GM19023 (cell line): ENCODE data around the gene STK32C.

Experiments used
- ATAC-seq: cut with Tn5 transposase; IDR thresholded peaks from one replicate; pipeline ENCODE4 v1.9.1; 2021; ENCODE audit warnings: mild to moderate bottlenecking, moderate library complexity; ENCODE audit not compliant: unreplicated experiment

The STK32C gene

DNA sequence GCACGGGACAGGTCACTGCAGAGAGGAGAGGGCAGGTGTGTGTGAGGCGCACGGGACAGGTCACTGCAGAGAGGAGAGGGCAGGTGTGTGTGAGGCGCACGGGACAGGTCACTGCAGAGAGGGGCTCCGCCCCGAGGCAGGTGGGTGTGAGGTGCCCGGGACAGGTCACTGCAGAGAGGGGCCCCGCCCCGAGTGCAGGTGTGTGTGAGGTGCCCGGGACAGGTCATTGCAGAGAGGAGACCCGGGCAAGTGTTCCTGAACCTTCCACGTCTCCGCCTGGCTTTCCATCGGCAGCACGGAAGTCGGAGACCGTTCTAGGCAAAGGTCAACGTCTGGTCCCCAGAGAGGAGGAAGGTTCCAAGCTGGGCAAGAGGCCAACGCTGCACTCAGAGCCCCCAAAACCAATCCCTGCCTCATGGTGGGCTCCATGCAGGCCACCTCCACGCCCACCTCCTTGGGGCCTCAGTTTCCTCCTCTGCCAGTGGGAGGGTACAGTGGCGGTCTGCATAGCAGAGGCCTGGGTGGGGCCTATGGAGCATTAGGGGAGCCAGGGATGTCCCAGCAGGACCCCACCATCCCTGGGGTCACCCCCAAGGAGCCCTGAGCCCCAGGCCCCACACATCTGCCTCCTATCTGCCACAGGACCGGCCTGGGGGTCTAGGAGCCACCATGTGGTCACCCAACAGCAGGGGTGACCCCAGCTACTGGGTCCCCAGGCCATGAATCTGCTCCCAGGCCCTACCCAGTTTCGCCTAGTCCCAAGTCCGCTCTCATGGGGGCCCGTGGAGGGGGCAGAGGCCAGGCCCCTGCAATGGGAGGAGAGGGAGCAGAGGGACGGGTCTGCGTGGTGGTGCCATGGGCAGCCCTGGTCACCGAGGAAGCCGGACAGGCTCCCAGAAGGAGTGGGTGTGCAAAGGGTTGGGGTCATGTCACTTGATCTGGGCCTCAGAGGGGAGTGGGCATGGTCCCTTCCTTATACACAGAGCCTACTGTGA lies 57.0 kb downstream of the STK32C start:
- no peak for ATAC-seq

GRCh38 chr10:132249824-132250375 lies 57.9 kb downstream of the STK32C start:
- no peak for ATAC-seq

GRCh38 chr10:132249226-132249724 lies 58.5 kb downstream of the STK32C start:
- no peak for ATAC-seq

DNA sequence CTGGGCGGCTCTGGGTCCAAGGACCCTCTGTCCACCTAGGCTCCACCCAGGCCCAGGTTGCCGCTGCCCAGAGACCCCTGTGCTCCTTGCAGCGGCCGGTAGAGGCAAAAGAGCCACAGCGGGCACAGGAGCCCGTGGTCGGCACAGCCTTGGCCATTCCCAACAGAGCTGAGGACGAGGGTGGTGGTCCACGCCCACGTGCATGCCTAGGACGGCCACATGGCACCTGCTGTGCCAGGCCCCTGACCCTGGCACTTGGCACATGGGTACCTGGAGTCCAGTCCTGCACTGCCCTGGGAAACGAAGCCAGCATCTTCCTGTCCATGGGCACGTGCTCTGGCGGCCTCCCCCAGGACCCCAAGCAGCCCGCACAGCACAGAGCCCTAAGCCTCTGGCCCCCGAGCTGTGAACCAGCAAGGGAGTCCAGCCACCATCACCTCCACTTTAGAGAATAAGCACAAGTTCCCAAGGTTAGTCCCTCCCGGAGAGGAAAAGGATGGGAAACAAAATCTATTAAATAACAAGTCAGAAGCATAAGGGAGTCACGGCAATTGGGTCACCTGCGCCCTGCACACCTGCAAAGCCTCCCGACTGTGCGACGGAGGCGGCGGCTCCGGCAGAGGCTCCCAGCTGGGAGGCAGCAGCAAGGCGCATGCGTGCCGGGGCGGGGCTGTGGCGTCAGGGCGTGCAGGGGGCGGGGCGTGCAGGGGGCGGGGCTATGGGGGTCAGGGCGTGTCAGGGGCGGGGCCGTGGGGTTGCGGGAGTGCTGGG lies 59.1 kb downstream of the STK32C start:
- ATAC-seq: no peak

DNA sequence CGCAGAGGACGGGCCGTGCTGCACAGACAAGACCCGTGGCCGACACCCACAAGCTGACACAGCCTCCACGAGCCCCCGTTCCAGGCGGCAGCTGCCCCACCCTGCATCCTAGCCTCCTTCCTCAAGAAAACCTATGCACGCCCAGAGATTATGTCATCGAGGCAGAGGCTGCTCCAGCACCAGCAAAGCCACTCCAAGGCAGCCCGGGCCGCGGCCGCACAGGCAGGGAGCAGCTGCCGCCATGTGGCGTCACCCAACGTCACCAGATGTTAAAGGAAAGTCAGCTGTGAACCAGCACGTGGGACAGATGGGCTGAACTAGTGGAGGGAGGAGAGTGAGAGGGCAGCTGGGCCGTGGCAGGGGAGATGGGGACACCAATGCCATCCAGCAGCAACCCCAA lies 59.8 kb downstream of the STK32C start:
- no peak for ATAC-seq

GRCh38 chr10:132246296-132246695 lies 61.5 kb downstream of the STK32C start:
- no peak for ATAC-seq

GRCh38 chr10:132245056-132245455 lies 62.7 kb downstream of the STK32C start:
- no peak for ATAC-seq

DNA sequence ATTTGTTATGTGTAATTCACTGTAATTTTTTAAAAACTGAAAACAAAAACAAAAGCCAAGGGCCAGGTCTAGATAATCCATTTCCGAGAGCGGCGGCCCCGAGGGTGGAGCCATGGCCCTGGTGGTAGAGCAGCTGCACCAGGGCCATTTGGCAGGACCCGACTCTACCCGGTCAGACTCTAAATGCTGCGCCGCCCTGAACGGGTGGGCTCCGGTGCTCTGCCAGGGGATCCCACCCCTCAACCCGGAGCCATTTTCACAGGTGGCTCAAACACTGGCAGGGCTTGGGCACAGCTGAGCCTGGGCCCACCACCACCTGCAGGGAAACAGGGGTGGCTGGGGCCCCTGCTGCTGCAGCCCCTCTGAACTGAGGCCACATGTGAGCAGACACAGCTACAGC lies 64.1 kb downstream of the STK32C start:
- ATAC-seq: no peak

DNA sequence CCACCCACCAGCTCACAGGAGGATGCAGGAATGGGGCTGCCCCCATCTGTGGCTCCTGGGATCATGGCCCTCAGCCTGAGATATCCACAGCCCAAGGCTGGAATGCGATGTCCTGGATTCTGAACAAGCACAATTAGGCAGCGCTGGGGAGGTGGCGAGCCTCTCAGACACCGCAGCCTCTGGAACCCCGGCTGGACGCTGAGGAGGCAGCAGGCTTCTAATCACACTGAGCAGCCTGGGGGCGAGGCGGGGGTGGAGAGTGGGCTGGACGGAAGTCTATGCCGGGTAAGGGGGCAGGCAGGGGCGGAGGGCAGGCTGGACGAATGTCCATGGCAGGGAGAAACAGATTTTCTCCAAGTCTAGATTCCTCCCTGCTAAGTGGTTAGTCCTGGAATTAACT lies 64.6 kb downstream of the STK32C start:
- ATAC-seq: no peak

DNA sequence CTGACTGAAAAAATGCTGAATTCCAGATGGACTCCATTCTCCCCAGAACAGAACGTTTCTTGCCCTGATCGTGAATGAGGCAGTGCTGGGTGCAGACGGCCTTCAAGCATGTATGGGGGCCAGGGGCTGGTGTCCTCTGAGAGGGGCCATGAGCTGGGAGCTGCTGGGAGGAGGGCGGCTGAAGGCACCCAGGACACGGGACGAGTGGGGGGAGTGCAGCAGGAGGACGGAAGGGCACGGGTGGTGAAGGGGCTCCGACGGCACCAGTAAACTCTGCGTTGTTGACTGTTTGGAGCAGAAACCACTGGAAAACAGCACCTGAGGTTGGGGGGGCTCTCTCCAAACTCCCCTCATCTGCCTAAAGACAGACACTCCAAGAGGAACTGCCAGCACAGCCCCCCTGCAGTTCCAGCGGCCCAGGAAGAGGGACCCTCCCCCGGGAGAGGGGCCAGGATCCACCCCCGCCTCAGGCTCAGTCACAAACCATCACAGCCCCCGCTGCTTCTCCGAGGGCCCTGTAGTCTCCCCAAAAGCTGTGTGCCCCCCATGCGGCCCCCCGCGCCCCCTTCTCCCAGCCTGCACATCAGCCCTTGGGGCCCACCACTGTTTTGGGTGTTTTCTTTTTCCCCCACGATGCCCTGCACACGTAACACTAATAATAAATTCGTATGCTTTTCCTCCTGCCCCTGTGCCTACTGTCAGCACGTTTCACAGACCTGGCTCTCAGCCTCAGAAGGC lies 65.5 kb downstream of the STK32C start:
- no peak for ATAC-seq

DNA sequence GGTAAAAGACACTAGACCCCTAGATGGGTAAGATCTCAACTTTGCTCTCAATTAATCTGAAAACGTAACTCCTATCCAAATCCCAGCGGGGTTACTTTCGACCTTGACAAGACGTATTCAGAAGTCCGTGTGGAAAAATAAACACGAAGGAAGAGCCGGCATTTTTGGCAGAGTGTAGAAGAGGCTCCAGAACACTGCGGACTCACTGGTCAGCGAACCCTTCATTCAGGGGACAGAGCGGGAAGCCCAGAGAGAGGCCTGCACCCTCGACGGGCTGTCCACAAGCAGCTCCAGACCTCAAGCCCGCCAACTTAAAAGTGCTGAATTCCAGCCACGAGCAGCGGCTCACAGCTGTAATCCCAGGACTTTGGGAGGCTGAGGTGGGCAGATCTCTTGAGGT lies 66.3 kb downstream of the STK32C start:
- ATAC-seq: no peak

DNA sequence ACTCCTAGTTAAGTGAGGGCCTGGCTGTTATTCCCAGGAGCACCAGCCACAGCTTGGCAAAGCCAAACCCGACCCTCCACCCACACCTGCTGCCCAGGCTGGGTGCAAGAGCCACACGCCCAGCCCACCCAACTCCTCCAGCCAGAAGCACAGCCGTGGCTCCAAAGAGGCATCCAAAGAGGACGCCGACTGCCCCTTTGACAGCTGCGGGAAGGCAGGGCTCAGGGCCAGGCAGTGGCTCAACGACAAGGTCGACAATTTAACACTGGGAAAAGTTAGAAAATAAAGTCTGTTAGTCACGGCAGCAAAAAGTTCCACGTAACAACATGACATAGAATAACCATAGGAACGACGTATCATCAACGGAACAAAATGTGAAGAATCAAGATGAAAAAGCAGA lies 66.7 kb downstream of the STK32C start:
- ATAC-seq: no peak

GRCh38 chr10:132240581-132240980 lies 67.2 kb downstream of the STK32C start:
- no peak for ATAC-seq

- no peak for ATAC-seq
These were observed 67.6 kb downstream of the STK32C start for GRCh38 chr10:132240156-132240555.

DNA sequence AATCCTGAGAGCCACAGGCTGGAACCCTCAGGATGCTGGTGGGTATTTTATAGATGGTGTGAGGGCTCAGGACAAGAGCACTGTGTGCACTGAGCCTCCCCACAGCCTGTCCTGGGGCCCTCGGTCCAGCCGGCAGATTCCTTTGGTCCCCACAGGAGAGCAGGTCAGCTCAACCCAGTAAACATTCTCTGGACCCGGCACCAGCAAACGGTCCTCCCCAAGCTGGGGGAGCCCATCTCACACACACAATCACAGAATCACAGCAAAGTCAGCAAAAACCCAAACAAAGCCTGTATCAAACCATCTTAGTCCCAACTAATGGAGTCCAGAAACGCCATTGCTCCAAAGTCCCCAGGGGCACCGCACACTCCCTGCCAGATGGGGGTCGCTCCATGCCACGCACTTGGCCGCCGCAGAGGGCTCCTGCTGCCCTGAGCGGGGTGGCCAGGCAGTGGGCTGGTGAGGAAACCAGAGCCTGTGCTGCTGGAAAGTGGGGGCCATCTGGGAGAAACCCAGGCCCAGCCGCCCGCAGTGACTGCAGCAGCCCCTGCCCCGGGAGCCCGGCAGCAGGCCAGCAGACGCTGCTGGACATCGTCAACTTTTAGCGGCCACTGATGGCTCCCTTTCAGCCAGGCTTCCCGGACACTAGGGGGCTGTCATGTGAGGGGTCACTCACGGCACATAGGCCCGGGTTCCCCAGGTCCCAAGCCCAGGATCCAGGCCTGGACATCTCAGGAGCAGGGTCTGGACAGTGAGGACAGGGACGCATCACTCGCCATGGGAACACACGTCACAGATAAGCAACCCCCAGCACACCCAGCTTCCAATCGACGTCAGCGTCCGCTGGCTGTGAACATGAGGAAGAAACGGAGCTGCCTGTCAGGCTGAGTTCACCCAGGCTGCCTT lies 68.4 kb downstream of the STK32C start:
- no peak for ATAC-seq

- no peak for ATAC-seq
These were observed 69.2 kb downstream of the STK32C start for GRCh38 chr10:132238371-132239125.

- ATAC-seq: no peak
These were observed 69.9 kb downstream of the STK32C start for GRCh38 chr10:132237871-132238270.

DNA sequence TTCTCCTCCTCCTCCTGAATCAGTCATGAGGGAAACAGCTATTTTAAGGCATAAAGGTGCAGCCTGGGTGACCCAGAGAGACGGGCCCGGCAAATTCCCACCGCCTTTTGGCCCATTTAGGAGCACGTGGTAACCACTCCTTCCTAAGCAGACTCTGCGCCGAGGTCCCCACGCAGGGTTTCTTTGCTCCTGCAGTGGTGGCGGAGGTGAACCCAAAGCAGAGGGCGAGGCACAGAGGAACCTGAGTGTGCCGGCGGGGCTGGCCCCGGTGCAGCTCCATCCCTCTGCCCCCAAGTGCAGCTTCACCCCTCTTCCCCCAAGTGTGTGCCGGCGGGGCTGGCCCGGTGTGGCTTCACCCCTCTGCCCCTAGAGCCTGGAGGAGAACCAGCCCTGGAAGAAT lies 70.4 kb downstream of the STK32C start:
- ATAC-seq: no peak

DNA sequence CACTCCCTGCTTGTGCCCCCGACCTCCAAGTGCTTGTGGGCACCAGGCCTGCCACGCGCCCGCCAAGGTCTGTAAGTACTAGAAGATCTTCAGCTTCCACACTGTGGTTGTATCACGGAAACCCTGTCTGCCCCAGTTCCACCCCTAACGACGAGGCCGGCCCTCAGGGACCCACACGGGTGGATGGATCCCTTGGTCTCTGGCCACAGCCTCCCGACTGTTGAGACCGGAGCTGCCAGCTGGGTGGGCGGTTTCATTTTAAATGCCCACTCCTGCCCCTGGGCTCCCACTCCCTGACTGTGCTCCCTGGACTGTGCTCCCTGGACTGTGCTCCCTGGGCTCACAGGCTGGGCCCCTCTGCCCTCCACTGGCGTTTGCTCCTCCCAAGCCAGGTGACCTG lies 70.9 kb downstream of the STK32C start:
- ATAC-seq: no peak
